Measurements from ENCODE around the gene SARDH. TPM values are rescaled to one million over a fixed set of nuclear protein-coding genes. Genes with fewer than 3 reads are reported as not detected.
"Not testable (repeated sequence)": the region's sequence is repeated elsewhere in the genome, so short reads cannot be mapped to it uniquely, and the experiment has no call there.

SARDH gene
- total RNA-seq, 4 donors from 2014 or later: 2.9 to 16.4 (median 5.9) TPM

DNA sequence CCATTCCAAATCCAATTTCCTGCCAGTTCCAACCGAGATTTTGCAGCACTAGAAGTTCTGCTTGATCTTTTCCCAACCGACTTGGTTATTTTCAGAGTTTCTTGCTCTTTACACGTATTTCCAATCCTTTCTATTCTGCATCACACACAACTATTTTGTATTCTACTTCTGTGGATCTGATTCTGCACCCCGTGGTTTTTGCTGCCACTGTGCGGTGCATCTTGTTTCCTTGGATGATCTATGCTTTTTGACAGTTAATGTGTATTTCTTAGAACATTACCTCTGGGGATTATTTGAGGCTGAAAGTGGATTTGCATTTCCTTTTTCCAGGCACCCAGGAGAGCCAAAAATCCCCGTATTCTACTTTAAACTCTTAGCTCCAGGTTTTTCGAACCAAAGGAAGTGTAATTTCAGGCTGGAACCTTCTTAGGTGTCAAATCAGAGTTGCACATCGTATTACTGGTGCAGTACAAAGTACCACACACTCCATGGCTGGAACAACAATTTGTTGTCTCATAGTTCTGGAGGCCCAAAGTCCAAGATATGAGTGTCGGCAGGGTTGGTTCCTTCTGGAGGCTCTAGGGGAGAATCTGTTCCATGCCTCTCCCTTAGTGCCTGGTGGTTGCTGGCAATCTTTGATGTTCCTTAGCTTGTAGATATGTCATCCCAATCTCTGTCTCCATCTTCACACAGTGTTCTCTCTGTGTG is 14.7 kb upstream of the SARDH start:
- Histone ChIP-seq H3K9me3 (no peaks in the 10 kb centered on the region), H3K27ac (no peak overlapping the region), H3K4me3 (no peak overlapping the region), H3K4me1 (peaks cover 0 to 8% (median 0%) of the 10 kb centered on the region in 4 donors), H3K27me3 (peaks cover 0 to 16% of the 10 kb centered on the region in 2 donors), H3K36me3 (no peaks in the 10 kb centered on the region)
- TF ChIP-seq EP300 (IDR thresholded peaks at IDR 0.05): no peak
- no peak for TF ChIP-seq POLR2A (IDR thresholded peaks at IDR 0.05)
- TF ChIP-seq, protein P1, sequence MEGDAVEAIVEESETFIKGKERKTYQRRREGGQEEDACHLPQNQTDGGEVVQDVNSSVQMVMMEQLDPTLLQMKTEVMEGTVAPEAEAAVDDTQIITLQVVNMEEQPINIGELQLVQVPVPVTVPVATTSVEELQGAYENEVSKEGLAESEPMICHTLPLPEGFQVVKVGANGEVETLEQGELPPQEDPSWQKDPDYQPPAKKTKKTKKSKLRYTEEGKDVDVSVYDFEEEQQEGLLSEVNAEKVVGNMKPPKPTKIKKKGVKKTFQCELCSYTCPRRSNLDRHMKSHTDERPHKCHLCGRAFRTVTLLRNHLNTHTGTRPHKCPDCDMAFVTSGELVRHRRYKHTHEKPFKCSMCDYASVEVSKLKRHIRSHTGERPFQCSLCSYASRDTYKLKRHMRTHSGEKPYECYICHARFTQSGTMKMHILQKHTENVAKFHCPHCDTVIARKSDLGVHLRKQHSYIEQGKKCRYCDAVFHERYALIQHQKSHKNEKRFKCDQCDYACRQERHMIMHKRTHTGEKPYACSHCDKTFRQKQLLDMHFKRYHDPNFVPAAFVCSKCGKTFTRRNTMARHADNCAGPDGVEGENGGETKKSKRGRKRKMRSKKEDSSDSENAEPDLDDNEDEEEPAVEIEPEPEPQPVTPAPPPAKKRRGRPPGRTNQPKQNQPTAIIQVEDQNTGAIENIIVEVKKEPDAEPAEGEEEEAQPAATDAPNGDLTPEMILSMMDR (IDR thresholded peaks at IDR 0.05): no peak
- no peak for DNase-seq (ENCODE audit: low spot score in 2 of 2)
- 71 to 72% methylated on average over 9 of the region's 9 CpGs for WGBS, 2 donors

DNA sequence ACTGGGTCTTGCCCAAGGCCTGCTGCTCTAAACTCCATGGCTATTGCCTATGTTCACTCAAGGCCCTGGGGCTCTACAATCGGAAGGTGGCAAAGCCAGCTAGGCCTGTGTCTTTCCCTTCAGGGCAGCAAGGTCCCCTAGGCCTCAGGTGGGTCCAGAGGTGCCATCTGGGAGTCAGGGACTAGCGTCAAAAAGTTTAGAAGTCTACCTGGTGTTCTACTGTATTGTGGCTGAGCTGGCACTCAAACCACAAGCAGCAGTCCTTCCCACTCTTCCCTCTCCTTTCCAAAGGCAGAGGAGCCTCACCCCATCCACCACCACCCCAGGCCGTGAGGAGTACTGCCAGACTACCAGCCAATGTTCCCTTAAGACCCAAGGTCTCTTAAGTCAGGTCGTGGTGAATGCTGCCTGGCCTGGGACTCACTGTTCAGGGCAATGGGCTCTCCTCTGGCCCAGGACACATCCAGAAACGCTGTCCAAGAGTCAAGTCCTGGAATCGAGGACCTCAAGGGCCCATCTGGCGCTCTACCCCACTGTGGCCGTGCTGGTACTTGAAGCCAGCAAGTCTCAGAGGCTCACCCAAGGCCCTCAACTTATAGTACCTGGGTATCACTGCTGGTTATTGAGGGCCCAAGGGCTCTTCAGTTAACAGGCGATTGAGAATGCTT is 13.0 kb upstream of the SARDH start:
- peaks cover 0 to 8% (median 0%) of the 10 kb centered on the region in 4 donors for H3K4me1 ChIP-seq
- H3K27ac ChIP-seq: no peak overlapping the region
- peaks cover 0 to 16% of the 10 kb centered on the region in 2 donors for H3K27me3 ChIP-seq
- no peaks in the 10 kb centered on the region for H3K36me3 ChIP-seq
- no peak for TF ChIP-seq EP300 (IDR thresholded peaks at IDR 0.05)
- TF ChIP-seq, protein P1 (IDR thresholded peaks at IDR 0.05): no peak
- TF ChIP-seq POLR2A (IDR thresholded peaks at IDR 0.05): no peak
- 82 to 89% methylated on average over 5 to 8 of the region's 9 CpGs for WGBS, 2 donors
- H3K4me3 ChIP-seq: no peak overlapping the region
- H3K9me3 ChIP-seq: no peaks in the 10 kb centered on the region
- no peak for DNase-seq (ENCODE audit: low spot score in 2 of 2)

- no peak for TF ChIP-seq EP300 (IDR thresholded peaks at IDR 0.05)
- no peak for TF ChIP-seq POLR2A (IDR thresholded peaks at IDR 0.05)
- TF ChIP-seq, protein P1 (IDR thresholded peaks at IDR 0.05): no peak
Observed at GRCh38 chr9:133747309-133747708, 9.2 kb upstream of the SARDH start.

GRCh38 chr9:133744528-133744927 is 6.4 kb upstream of the SARDH start:
- not testable (repeated sequence) for H3K9me3 ChIP-seq; H3K27ac ChIP-seq; DNase-seq (ENCODE audit: low spot score in 2 of 2); H3K4me3 ChIP-seq; H3K36me3 ChIP-seq; H3K27me3 ChIP-seq; H3K4me1 ChIP-seq
- 87 to 93% methylated on average over 12 to 13 of the region's 31 CpGs for WGBS, 2 donors

More at GRCh38 chr9:133747309-133747708, 9.2 kb upstream of the SARDH start:
- no peak for DNase-seq (ENCODE audit: low spot score in 2 of 2)
- Histone ChIP-seq H3K4me1 (peaks cover 0 to 7% (median 0%) of the 10 kb centered on the region in 4 donors), H3K9me3 (no peaks in the 10 kb centered on the region), H3K27me3 (peaks cover 0 to 4% of the 10 kb centered on the region in 2 donors), H3K27ac (no peak overlapping the region), H3K36me3 (no peaks in the 10 kb centered on the region), H3K4me3 (no peak overlapping the region)

GRCh38 chr9:133742849-133743444 is 4.8 kb upstream of the SARDH start:
- 23 to 33% methylated on average over 5 to 8 of the region's 8 CpGs for WGBS, 2 donors
- Histone ChIP-seq H3K4me1 (peaks cover 0 to 15% (median 3%) of the 10 kb centered on the region in 4 donors), H3K36me3 (no peaks in the 10 kb centered on the region), H3K27ac (no peak overlapping the region), H3K9me3 (no peaks in the 10 kb centered on the region), H3K27me3 (no peaks in the 10 kb centered on the region), H3K4me3 (no peak overlapping the region)
- TF ChIP-seq EP300 (IDR thresholded peaks at IDR 0.05): no peak
- TF ChIP-seq, protein P1 (IDR thresholded peaks at IDR 0.05): peak; percentile 88 to 100 (median 97)
- peak; percentile 65 to 74 for DNase-seq (ENCODE audit: low spot score in 2 of 2)

Data from tibial nerve (tissue), 4 donors.